Measurements from ENCODE around the gene PREX1.

DNA sequence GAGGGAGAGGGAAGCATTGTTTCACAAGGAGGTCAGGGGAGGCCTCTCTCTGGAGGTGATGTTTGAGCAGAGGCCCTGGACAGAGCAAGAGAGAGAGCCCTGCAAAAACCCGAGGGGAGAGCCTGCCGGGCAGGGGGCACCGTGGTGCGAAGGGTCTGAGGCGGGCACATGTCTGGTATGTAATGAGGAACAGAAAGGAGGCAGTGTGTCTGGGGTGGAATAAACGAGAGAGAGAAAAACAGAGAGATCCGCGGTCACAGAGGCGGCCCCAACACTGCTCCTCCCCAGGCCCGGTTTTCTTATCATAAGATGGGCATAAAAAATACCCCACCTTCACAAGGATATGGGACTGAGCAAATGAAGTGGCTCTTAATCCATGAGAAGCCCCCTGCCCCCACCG is 119.2 kb downstream of the PREX1 start:
- TF ChIP-seq, protein P1, sequence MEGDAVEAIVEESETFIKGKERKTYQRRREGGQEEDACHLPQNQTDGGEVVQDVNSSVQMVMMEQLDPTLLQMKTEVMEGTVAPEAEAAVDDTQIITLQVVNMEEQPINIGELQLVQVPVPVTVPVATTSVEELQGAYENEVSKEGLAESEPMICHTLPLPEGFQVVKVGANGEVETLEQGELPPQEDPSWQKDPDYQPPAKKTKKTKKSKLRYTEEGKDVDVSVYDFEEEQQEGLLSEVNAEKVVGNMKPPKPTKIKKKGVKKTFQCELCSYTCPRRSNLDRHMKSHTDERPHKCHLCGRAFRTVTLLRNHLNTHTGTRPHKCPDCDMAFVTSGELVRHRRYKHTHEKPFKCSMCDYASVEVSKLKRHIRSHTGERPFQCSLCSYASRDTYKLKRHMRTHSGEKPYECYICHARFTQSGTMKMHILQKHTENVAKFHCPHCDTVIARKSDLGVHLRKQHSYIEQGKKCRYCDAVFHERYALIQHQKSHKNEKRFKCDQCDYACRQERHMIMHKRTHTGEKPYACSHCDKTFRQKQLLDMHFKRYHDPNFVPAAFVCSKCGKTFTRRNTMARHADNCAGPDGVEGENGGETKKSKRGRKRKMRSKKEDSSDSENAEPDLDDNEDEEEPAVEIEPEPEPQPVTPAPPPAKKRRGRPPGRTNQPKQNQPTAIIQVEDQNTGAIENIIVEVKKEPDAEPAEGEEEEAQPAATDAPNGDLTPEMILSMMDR (conservative IDR thresholded peaks at IDR 0.05 in 1 of 2, IDR thresholded peaks at IDR 0.05 in 1 of 2; ENCODE audit: low read depth in 1 of 2, low read length in 2 of 2): no peak
- TF ChIP-seq EZH2 (IDR thresholded peaks at IDR 0.05; ENCODE audit: low read length, missing control alignments): no peak

Data from fibroblast of lung (primary cell).